NB4 (cell line): ENCODE data around the gene BPGM.

ENCODE experiments used
- CTCF ChIP-seq: IDR thresholded peaks from one replicate; pipeline ENCODE4 v1.5.1; 2012; ENCODE audit warnings: low read depth, low read length
- MAX ChIP-seq: IDR thresholded peaks from 2 replicates; pipeline ENCODE4 v1.6.1; 2011; ENCODE audit warnings: low read depth, low read length
- MYC ChIP-seq: IDR thresholded peaks from 2 replicates; pipeline ENCODE4 v1.6.1; 2011; ENCODE audit warnings: low read depth, low read length
- POLR2A ChIP-seq: IDR thresholded peaks from 2 replicates; pipeline ENCODE4 v1.6.1; 2011; ENCODE audit warnings: mild to moderate bottlenecking; ENCODE audit not compliant: insufficient read length; ENCODE audit errors: extremely low read depth

GRCh38 chr7:134657526-134657925 lies 10.9 kb downstream of the BPGM start:
- TF ChIP-seq CTCF (no peak), POLR2A (no peak), MYC (no peak), MAX (no peak)
